Thyroid gland (tissue), 4 donors: ENCODE measurements around the gene NT5C2.

Source experiments
- POLR2A ChIP-seq, 2 donors: fragments of 450-650 bp; IDR thresholded peaks; one replicate each; pipeline ENCODE4 v1.6.1; 2017; ENCODE audit warnings: antibody characterized with exemption in 2 of 2, mild to moderate bottlenecking in 2 of 2, moderate library complexity in 1 of 2
- TF ChIP-seq, protein P1 (sequence below), 6 experiments: fragments of 200-600 bp in 3 of 6; fragments of 450-650 bp in 3 of 6; sonication (generic) in 3 of 6; IDR thresholded peaks; one replicate each; pipeline ENCODE4 v1.5.1; 2016 to 2019; ENCODE audit warnings: antibody characterized with exemption in 6 of 6, mild to moderate bottlenecking in 2 of 6, inconsistent platforms in 1 of 6, moderate library complexity in 1 of 6

DNA sequence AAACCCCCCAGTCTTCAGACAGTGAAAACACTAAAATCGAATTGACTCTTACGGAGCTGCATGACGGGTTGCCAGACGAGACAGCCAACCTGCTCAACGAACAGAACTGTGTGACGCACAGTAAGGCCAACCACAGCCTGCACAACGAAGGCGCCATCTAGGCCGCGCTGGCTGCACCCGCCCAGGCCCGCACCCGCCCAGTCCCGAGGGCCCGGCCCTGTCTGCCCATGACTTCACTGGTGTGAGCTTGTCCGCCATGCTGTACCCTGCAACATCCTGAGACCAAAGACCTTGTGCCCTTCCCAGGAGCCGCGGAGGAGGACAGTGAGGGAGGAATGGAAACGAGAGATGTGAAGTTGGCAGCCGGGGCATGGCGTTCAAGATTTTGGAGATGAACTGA lies 116.1 kb downstream of the NT5C2 start:
- TF ChIP-seq POLR2A (IDR thresholded peaks at IDR 0.05): no peak
- TF ChIP-seq, protein P1, sequence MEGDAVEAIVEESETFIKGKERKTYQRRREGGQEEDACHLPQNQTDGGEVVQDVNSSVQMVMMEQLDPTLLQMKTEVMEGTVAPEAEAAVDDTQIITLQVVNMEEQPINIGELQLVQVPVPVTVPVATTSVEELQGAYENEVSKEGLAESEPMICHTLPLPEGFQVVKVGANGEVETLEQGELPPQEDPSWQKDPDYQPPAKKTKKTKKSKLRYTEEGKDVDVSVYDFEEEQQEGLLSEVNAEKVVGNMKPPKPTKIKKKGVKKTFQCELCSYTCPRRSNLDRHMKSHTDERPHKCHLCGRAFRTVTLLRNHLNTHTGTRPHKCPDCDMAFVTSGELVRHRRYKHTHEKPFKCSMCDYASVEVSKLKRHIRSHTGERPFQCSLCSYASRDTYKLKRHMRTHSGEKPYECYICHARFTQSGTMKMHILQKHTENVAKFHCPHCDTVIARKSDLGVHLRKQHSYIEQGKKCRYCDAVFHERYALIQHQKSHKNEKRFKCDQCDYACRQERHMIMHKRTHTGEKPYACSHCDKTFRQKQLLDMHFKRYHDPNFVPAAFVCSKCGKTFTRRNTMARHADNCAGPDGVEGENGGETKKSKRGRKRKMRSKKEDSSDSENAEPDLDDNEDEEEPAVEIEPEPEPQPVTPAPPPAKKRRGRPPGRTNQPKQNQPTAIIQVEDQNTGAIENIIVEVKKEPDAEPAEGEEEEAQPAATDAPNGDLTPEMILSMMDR (IDR thresholded peaks at IDR 0.05): no peak
